Activated T-cell treated with anti-CD3 and anti-CD28 coated beads, Interleukin-2, amount 50 U/mL, for 48 hours (primary cell): Measurements from ENCODE around the gene TUBB4B.

ENCODE experiments used
- DNase-seq, 2 experiments: peaks; one replicate each; pipeline ENCODE4 v3.0.0-alpha.2; 2020

TUBB4B gene

GRCh38 chr9:137213160-137214060 lies 27.7 kb upstream of the TUBB4B start:
- DNase-seq = no peak

GRCh38 chr9:137214620-137215019 lies 26.5 kb upstream of the TUBB4B start:
- DNase-seq = no peak

- no peak for DNase-seq
Measured at GRCh38 chr9:137215196-137215986, 25.7 kb upstream of the TUBB4B start.

GRCh38 chr9:137216188-137216965 lies 24.7 kb upstream of the TUBB4B start:
- DNase-seq = no peak

- DNase-seq = no peak
Measured at GRCh38 chr9:137217276-137218211, 23.5 kb upstream of the TUBB4B start.

GRCh38 chr9:137218212-137218753 lies 22.8 kb upstream of the TUBB4B start:
- DNase-seq = no peak

GRCh38 chr9:137218754-137219271 lies 22.3 kb upstream of the TUBB4B start:
- DNase-seq = peak in 1 of 2 experiments; percentile 19

- no peak for DNase-seq
Measured at GRCh38 chr9:137219757-137220316, 21.2 kb upstream of the TUBB4B start.

GRCh38 chr9:137220317-137221094 lies 20.6 kb upstream of the TUBB4B start:
- DNase-seq = no peak

- DNase-seq = no peak
Measured at GRCh38 chr9:137221095-137221505, 20.0 kb upstream of the TUBB4B start.

GRCh38 chr9:137221506-137222111 lies 19.5 kb upstream of the TUBB4B start:
- DNase-seq = no peak

GRCh38 chr9:137222190-137223077 lies 18.7 kb upstream of the TUBB4B start, which contains the start of gene RNF208:
Gene RNF208, minus strand, starts transcription at chr9:137222240. Its CDS starts 1,028 bp downstream, at chr9:137221212.
- DNase-seq = peak; percentile 53 to 58

GRCh38 chr9:137223078-137223970 lies 17.8 kb upstream of the TUBB4B start:
- DNase-seq = peak; percentile 99

GRCh38 chr9:137224830-137225694 lies 16.0 kb upstream of the TUBB4B start, which contains the start of gene CYSRT1:
Gene CYSRT1, plus strand, starts transcription at chr9:137225174. Its CDS starts 448 bp downstream, at chr9:137225622.
- peak in 1 of 2 experiments; percentile 42 for DNase-seq

- no peak for DNase-seq
Measured at GRCh38 chr9:137225699-137226331, 15.3 kb upstream of the TUBB4B start.
